Measurements from ENCODE around the gene ZNF33A.
A peak's percentile ranks its signal among the peaks of the same experiment; 100 is the strongest.
"Not testable (repeated sequence)": the region's sequence is repeated elsewhere in the genome, so short reads cannot be mapped to it uniquely, and the experiment has no call there.

Gene ZNF33A

DNA sequence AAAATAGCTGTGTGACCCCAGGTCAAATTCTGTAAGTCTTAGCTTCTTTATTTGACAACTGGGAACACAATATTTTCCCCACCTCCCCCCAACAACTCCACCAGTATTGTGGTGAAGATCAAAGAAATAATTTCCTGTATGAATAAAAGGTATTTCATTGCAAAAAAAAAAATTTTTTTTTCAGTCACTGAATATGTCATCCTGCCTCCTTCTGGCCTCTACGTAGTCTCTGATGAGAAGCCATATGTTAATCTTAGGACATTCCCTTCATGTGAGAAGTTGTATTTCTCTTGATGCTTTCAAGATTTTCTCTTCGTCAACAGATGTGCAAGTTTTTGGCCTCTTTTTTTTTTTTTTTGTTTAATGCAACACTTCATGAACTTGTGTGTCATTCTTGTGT lies 33.0 kb downstream of the ZNF33A start:
- no peak for DNase-seq (ENCODE audit: extremely low read depth in 1 of 2, low read depth in 1 of 2)

DNA sequence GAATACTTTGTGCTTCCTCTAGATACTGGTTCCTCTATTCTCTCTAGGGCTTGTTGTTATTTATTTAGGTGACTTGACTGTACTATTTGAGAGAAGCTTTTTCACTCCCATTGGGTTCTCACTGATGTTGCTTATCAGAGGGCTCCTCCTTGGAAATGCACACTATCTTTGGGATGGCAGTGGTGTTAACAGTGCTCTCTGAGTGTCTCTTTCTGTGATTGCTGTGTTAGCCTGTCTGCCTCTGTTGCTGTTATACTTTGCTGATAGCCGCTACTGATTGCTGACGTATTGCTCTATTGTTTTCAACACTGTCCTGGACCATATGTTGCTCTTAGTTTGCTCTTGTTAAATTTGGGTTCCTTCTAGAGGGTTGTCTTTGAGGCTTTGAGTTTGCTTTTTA lies 34.7 kb downstream of the ZNF33A start:
- no peak for DNase-seq (ENCODE audit: extremely low read depth in 1 of 2, low read depth in 1 of 2)

DNA sequence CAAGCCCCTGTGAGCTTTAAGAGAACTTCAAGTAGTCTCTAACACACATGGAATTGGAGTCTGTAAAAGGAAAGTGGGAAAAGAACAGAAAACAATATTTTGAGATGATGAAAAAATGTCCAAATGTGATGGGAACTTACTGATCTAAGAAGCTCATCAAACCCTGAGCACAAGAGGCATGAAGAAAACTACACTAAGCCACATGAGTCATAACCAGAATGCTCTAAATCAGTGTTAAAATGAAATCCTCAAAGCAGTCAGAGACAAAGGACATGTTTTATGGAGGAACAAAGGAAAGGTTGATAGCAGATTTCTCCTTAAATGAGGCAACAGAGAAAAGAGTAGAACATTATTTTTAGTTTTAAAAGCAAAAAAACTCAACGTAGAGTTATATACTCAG lies 37.2 kb downstream of the ZNF33A start:
- no peak for DNase-seq (ENCODE audit: extremely low read depth in 1 of 2, low read depth in 1 of 2)

DNA sequence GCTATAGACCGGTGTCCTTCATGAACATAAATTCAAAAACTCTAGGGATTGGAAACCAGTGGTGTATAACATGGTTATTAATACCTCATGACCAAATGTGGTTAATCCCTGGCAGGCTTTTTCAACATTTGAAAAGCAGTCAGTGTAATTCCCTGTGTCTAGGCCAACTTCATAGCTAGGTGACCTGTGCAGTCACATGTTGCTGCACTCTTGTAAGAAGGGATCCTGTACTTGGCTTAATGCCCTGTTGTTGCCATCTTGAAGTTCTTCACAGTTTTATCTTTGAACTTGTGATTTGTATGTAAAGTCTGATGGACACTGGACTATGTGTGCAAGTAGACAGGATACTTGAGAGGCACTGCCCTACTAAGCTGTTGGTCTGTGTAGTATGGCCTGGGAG lies 39.7 kb downstream of the ZNF33A start:
- no peak for DNase-seq (ENCODE audit: extremely low read depth in 1 of 2, low read depth in 1 of 2)

DNA sequence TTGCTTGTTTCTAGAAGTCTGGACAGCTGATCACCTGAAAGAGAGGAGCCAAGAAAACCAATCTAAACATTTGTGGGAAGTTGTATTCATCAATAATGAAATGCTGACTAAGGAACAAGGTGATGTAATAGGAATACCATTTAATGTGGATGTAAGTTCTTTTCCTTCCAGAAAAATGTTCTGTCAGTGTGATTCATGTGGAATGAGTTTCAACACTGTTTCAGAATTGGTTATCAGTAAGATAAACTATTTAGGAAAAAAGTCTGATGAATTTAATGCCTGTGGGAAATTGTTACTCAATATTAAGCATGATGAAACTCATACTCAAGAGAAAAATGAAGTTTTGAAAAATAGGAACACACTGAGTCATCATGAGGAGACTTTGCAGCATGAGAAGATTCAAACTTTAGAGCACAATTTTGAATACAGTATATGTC lies 43.9 kb downstream of the ZNF33A start:
- no peak for DNase-seq (ENCODE audit: extremely low read depth in 1 of 2, low read depth in 1 of 2)

DNA sequence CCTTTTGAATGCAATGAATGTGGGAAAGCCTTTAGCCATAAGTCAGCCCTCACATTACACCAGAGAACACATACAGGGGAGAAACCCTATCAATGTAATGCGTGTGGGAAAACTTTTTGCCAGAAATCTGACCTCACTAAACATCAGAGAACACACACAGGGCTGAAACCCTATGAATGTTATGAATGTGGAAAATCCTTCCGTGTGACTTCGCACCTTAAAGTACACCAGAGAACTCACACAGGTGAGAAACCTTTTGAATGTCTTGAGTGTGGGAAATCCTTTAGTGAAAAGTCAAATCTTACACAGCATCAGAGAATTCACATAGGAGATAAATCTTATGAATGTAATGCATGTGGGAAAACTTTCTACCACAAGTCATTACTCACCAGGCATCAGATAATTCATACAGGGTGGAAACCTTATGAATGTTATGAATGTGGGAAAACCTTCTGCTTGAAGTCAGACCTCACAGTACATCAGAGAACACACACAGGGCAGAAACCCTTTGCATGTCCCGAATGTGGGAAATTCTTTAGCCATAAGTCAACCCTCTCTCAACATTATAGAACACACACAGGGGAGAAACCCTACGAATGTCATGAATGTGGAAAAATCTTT lies 44.9 kb downstream of the ZNF33A start:
- DNase-seq (ENCODE audit: extremely low read depth in 1 of 2, low read depth in 1 of 2): not testable (repeated sequence)

DNA sequence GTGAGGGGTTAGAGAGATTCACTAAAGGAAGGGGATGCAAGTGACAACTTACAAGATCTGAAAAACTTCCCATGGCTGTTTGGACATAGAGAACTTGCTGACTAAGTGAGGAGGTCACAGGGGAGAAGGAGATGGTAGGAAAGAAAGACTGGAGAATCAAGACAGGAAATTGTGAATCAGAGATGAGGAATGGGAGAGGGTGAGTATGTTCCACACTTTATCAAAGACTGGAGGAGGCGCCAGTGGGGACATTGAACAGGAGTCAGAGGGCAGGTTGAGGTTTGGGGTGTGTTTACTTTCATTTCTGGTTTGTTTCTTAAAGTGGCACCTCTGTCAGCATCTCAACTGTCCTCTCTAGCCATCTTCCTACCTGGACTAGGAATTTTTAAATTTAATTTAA lies 59.2 kb downstream of the ZNF33A start:
- not testable (repeated sequence) for DNase-seq (ENCODE audit: extremely low read depth in 1 of 2, low read depth in 1 of 2)

DNA sequence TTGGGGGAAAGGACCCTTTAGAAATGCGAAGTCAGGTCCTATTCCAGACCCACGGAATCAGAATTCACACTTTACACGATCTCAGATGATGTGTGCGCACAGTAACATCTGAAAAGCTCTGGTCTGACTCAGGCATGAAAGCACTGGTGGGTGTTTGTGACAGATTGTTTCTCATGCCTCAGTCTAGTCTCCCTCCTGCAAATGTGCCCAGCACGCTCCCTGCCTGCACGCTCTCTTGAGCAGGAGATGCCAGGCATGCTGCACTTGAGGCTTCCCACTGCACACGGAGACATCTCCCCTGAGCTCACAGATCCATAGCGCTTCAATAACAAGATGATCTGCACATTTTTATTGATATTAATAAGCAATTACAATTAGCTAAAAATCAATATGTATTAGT lies 60.0 kb downstream of the ZNF33A start:
- DNase-seq (ENCODE audit: extremely low read depth in 1 of 2, low read depth in 1 of 2): no peak

DNA sequence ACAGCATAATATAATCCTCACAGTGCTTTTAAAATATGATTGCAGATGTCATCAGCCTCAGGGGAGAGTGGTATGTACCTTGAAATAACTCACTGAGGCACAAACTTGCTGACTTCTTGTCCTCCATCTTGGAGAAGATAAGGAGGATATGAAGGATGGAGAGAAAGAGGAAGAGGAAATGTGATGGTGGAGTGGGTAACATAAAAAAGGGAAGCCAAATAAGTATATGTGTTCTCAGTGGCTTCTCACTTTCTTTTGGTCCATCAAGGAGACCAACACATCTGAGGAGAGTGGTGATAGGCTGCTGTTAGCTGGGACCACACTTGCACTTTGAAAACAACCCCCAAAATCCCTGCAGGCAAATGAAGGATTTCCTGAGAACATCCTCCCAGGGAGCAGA lies 62.1 kb downstream of the ZNF33A start:
- DNase-seq (ENCODE audit: extremely low read depth in 1 of 2, low read depth in 1 of 2): no peak

DNA sequence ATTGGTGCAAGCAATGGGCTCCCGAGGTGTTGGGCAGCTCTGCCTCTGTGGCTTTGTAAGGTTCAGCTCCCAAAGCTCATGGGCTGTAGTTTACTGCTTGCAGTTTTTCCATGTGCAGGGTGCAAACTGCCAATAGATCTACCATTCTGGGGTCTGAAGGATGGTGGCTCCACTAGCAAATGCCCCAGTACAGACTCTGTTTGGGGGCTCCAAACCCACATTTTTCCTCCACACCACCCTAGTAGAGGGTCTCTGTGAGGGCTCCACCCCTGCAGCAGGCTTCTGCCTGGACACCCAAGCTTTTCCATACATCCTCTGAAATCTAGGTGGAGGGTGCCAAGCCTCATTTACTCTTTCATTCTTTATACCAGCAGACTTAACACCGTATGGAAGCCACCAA lies 66.2 kb downstream of the ZNF33A start:
- no peak for DNase-seq (ENCODE audit: extremely low read depth in 1 of 2, low read depth in 1 of 2)

DNA sequence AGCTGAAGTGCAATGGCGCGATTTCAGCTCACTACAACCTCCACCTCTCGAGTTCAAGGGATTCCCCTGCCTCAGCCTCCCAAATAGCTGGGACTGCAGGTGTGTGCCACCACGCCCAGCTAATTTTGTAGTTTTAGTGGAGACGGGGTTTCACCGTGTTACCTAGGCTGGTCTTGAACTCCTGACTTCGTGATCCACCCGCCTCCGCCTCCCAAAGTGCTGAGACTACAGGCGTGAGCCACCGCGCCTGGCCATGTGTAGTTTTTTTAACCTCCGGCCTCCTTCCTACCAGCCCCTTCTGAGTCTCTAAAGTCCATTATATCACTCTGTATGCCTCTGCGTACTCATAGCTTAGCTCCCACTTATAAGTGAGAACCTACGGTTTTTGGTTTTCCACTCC lies 82.8 kb downstream of the ZNF33A start:
- DNase-seq (ENCODE audit: extremely low read depth in 1 of 2, low read depth in 1 of 2): not testable (repeated sequence)

DNA sequence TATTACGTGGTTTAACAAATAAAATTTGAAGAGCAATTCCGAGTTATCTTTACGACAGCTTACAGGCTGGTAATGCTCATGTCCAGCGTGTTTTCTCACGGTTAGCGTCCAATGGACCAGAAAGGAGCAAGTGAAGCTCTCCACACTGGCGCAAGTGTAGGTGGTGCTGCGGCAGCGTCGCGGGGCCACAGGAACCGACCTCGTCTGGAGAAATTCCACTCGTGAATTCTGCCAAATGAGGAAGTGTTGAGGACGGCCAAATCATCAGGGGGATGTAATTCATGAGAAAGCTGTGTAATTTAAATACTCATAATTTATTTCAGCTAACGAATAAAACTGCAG lies 83.3 kb downstream of the ZNF33A start:
- no peak for DNase-seq (ENCODE audit: extremely low read depth in 1 of 2, low read depth in 1 of 2)

DNA sequence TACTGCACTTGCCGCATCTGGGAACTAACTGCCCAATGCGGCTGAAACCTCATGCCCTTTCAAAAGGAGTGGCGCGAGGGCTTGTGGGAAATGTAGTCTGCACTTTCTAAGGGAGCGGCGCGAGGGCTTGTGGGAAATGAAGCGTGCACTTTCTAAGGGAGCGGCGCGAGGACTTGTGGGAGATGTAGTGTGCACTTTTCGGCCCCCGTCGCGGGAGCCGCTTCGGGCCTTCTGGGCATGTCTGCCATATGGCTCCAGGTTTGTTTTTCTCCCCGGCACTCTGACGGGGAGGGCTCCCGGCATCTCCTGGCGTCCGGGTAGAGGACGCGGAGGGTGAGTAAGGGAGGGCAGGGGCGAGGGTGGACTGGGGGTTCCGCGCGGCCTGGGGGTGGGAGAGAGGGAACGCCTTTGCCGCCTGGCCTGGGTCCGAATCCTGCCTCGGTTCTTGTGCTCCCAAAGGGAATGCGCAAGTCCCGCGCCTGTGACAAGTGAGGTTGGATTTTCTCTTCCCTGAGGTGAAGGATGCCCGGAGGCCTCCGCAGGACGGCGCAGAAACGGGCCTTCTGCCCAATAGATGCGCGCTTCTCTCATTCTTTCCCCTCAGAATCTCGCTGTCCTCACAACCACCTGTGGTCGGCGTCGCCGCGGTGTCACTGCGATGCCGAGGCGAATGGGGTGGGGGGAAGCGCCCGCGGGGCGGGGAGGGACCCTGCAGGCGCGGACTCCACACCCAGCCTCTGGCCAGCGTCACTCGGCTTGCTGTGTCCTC lies 83.9 kb downstream of the ZNF33A start, which contains the start of gene ZNF37A:
Gene ZNF37A (plus strand): TSS at position 180 of the 769 bp plus-strand sequence. CDS start 2,281 bp downstream, outside the sequence.
- peak; percentile 77 to 88 for DNase-seq (ENCODE audit: extremely low read depth in 1 of 2, low read depth in 1 of 2)

DNA sequence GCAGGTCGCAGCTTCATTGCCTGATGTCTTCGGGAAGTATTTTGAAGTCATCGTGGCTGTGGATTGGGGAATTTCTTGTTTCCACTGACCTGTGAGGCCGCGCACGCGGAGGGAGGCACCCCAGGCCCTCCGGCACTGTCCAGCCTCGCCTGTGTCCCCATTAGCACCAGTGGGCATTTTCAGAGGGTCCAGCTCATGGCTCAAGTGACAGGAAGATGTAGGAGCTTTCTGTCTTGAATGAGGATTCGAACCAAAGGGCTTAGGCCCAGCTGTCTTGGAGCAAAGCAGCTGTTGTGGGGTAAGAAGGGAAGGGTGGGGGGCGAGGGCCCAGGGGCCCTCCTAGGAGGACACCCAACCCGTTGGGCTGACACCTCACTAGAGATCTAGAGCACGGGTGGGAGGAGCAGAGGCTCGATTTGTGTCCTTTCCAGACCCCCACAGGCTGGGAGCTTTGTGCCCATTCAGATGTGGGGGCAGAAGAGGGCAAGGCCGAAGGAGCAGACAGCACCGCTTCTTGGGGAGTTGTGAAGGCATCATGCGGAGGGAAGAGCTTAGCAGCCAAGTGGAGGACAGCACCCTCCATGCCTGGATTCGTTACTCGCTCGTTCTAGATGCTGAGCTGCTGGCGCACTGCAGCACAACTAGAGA lies 84.6 kb downstream of the ZNF33A start:
- no peak for DNase-seq (ENCODE audit: extremely low read depth in 1 of 2, low read depth in 1 of 2)

DNA sequence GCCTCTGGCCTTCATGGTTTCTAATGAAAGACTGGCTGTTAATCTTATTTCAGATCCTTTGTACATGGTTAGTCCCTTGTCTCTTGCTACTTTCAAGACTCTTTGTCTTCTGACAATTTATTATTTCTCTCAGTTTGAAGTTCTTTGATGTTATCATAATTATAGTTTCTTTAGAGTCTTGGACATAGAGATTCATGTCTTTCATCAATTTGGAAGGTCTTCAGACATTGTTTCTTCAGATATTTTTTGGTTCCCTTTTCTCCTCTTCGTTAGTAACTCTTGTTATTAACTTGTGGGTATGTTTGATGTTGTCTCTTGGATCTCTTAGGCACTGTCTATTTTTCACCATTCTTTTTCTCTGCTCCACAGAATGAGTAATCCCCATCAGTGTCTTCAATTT lies 92.4 kb downstream of the ZNF33A start:
- no peak for DNase-seq (ENCODE audit: extremely low read depth in 1 of 2, low read depth in 1 of 2)

DNA sequence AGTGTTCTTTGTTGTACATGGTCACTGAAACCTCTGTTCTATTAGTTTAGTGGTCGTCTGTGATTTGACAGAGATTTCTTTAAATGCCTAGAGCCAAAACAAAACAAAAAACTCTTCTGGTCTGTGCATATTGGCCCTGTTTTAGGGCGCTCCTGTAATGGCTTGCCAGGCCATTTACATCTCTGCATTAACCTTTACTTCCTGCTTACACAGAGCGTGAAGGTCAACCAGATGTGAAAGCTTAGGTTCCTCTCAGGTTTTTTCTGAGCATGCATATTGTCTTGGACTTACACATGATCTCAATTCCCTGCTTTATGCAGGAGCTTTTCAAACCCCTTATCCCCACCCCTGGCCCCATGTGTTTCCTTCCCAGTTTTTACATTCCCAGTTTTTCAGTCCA lies 93.3 kb downstream of the ZNF33A start:
- DNase-seq (ENCODE audit: extremely low read depth in 1 of 2, low read depth in 1 of 2): no peak

DNA sequence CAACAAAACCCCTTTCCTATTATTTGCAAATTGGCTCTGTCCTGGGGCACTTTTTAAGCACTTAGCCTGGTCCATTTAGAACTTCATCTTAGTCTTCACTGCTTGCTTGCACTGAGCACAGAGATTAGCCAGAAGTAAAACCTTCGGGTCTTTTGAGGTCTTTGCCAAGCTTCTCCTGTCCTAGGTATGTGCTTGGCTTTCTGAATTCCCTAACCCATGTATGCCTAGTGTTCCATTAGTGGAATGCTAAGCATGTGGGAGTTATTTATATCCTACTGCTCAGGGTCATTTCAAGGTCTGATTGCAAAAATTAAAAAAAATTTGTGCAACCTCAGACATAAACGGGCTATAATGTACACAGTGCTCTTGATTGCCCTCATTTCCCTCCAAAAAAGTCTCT lies 101.7 kb downstream of the ZNF33A start:
- no peak for DNase-seq (ENCODE audit: extremely low read depth in 1 of 2, low read depth in 1 of 2)

Data from stimulated activated CD8-positive, alpha-beta memory T cell treated with anti-CD3 and anti-CD28 coated beads, Interleukin-7, amount 100 ng/mL, for 48 hours (primary cell).